ENCODE results near the gene ICE2.

The ICE2 gene

GRCh38 chr15:60496853-60497252 lies 17.9 kb upstream of the ICE2 start:
- no peak overlapping the region for H3K4me2 ChIP-seq
- no peak overlapping the region for H3K4me3 ChIP-seq
- TF ChIP-seq Cebpa-rat (IDR thresholded peaks at IDR 0.05), result no peak
- no peaks in the 10 kb centered on the region for H3K9me3 ChIP-seq
- no peaks in the 10 kb centered on the region; the same call in 1 of the 2 replicates for H3K36me3 ChIP-seq
- H3K27ac ChIP-seq, result no peak overlapping the region
- no peak overlapping the region for H3K9ac ChIP-seq
- H3K4me1 ChIP-seq, result no peaks in the 10 kb centered on the region
- no peaks in the 10 kb centered on the region for H4K20me1 ChIP-seq
- H3K27me3 ChIP-seq, result no peaks in the 10 kb centered on the region

GRCh38 chr15:60494108-60494507 lies 15.2 kb upstream of the ICE2 start:
- Histone ChIP-seq H3K4me1 (no peaks in the 10 kb centered on the region), H4K20me1 (no peaks in the 10 kb centered on the region), H3K27me3 (no peaks in the 10 kb centered on the region), H3K27ac (no peak overlapping the region), H3K9ac (no peak overlapping the region), H3K36me3 (no peaks in the 10 kb centered on the region; the same call in 1 of the 2 replicates), H3K4me3 (no peak overlapping the region), H3K9me3 (no peaks in the 10 kb centered on the region), H3K4me2 (no peak overlapping the region)
- no peak for TF ChIP-seq Cebpa-rat (IDR thresholded peaks at IDR 0.05)

GRCh38 chr15:60493166-60493565 lies 14.2 kb upstream of the ICE2 start:
- no peaks in the 10 kb centered on the region for H3K9me3 ChIP-seq
- no peak overlapping the region for H3K4me2 ChIP-seq
- no peak for TF ChIP-seq Cebpa-rat (IDR thresholded peaks at IDR 0.05)
- H3K4me1 ChIP-seq, result no peaks in the 10 kb centered on the region
- no peak overlapping the region for H3K27ac ChIP-seq
- H3K9ac ChIP-seq, result no peak overlapping the region
- H3K27me3 ChIP-seq, result no peaks in the 10 kb centered on the region
- H3K36me3 ChIP-seq, result no peaks in the 10 kb centered on the region; the same call in 1 of the 2 replicates
- no peaks in the 10 kb centered on the region for H4K20me1 ChIP-seq
- H3K4me3 ChIP-seq, result no peak overlapping the region

GRCh38 chr15:60486742-60487141 lies 7.8 kb upstream of the ICE2 start:
- Histone ChIP-seq H3K9ac (no peak overlapping the region), H4K20me1 (no peaks in the 10 kb centered on the region), H3K27me3 (no peaks in the 10 kb centered on the region), H3K27ac (no peak overlapping the region), H3K4me3 (no peak overlapping the region), H3K9me3 (no peaks in the 10 kb centered on the region), H3K36me3 (no peaks in the 10 kb centered on the region), H3K4me1 (no peaks in the 10 kb centered on the region; the same call in 1 of the 2 replicates), H3K4me2 (no peak overlapping the region)
- TF ChIP-seq Cebpa-rat (IDR thresholded peaks at IDR 0.05), result no peak

- Histone ChIP-seq H3K27ac (no peak overlapping the region), H3K4me3 (no peak overlapping the region), H3K4me2 (no peak overlapping the region), H3K27me3 (no peaks in the 10 kb centered on the region), H3K9ac (no peak overlapping the region), H3K9me3 (no peaks in the 10 kb centered on the region), H3K4me1 (peaks cover 5% of the 10 kb centered on the region), H4K20me1 (no peaks in the 10 kb centered on the region), H3K36me3 (no peaks in the 10 kb centered on the region)
- TF ChIP-seq Cebpa-rat (IDR thresholded peaks at IDR 0.05), result no peak
Observed at GRCh38 chr15:60485365-60486055, 6.6 kb upstream of the ICE2 start.

- Histone ChIP-seq H3K27ac (no peak overlapping the region), H3K9ac (no peak overlapping the region), H3K4me2 (no peak overlapping the region), H3K9me3 (no peaks in the 10 kb centered on the region), H4K20me1 (no peaks in the 10 kb centered on the region), H3K27me3 (no peaks in the 10 kb centered on the region), H3K4me1 (peaks cover 18% of the 10 kb centered on the region), H3K36me3 (no peaks in the 10 kb centered on the region), H3K4me3 (no peak overlapping the region)
- no peak for TF ChIP-seq Cebpa-rat (IDR thresholded peaks at IDR 0.05)
Observed at GRCh38 chr15:60483042-60483441, 4.1 kb upstream of the ICE2 start.

- no peak overlapping the region for H3K27ac ChIP-seq
- no peaks in the 10 kb centered on the region for H3K9me3 ChIP-seq
- peak overlapping the region; percentile 95 for H3K4me2 ChIP-seq
- no peak overlapping the region for H3K9ac ChIP-seq
- no peaks in the 10 kb centered on the region; the same call in 1 of the 2 replicates for H3K36me3 ChIP-seq
- peaks cover 39% of the 10 kb centered on the region for H3K4me1 ChIP-seq
- H4K20me1 ChIP-seq, result no peaks in the 10 kb centered on the region
- no peak overlapping the region for H3K4me3 ChIP-seq
- H3K27me3 ChIP-seq, result no peaks in the 10 kb centered on the region
- TF ChIP-seq Cebpa-rat (IDR thresholded peaks at IDR 0.05), result no peak
Observed at GRCh38 chr15:60480888-60481287, 1.9 kb upstream of the ICE2 start.

- H3K4me3 ChIP-seq, result peak overlapping the region; percentile 87; the same call in 1 of the 2 replicates
- peak overlapping the region; percentile 95 for H3K4me2 ChIP-seq
- no peak overlapping the region for H3K9ac ChIP-seq
- H3K9me3 ChIP-seq, result no peaks in the 10 kb centered on the region
- no peak overlapping the region for H3K27ac ChIP-seq
- H3K36me3 ChIP-seq, result no peaks in the 10 kb centered on the region; the same call in 1 of the 2 replicates
- peaks cover 39% of the 10 kb centered on the region for H3K4me1 ChIP-seq
- H3K27me3 ChIP-seq, result no peaks in the 10 kb centered on the region
- no peaks in the 10 kb centered on the region for H4K20me1 ChIP-seq
- TF ChIP-seq Cebpa-rat (IDR thresholded peaks at IDR 0.05), result no peak
Observed at GRCh38 chr15:60480149-60480548, 1.2 kb upstream of the ICE2 start.

GRCh38 chr15:60479361-60480110 lies 594 bp upstream of the ICE2 start:
- peaks cover 39% of the 10 kb centered on the region for H3K4me1 ChIP-seq

More at GRCh38 chr15:60479361-60480110, 594 bp upstream of the ICE2 start:
- no peak for TF ChIP-seq Cebpa-rat (IDR thresholded peaks at IDR 0.05)
- Histone ChIP-seq H3K9ac (peak overlapping the region; percentile 97), H3K27me3 (no peaks in the 10 kb centered on the region), H3K36me3 (peaks cover 5% of the 10 kb centered on the region; the same call in 1 of the 2 replicates), H4K20me1 (no peaks in the 10 kb centered on the region), H3K4me3 (peak overlapping the region; percentile 87), H3K9me3 (no peaks in the 10 kb centered on the region), H3K27ac (peak overlapping the region; percentile 97), H3K4me2 (peak overlapping the region; percentile 95)

All from BLaER1 (cell line).